ENCODE measurements around the gene ADAM30.

DNA sequence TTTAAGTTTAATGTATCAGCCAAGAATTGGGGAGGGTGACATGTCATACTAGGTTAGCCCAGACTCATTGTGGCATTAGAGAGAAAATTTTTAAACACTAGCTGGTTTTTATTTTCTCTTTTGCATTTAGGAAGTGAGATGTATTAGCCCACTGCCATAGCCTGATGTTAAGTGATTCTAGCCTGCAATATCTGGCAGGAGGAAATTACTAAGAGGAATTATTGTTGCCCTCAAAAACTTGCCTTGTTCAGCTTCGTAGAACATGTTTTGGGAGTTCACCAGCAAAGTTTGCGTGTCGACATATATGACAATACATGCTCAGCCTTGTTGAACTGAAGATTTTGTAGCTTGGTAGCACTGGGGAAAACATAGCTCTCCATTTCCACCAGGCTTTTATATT is 12.5 kb downstream of the ADAM30 start:
- TF ChIP-seq CTCF (IDR thresholded peaks at IDR 0.05), result no peak
- no peak for TF ChIP-seq POLR2AphosphoS5 (IDR thresholded peaks at IDR 0.05)
